Measurements from ENCODE around the gene WT1.

DNA sequence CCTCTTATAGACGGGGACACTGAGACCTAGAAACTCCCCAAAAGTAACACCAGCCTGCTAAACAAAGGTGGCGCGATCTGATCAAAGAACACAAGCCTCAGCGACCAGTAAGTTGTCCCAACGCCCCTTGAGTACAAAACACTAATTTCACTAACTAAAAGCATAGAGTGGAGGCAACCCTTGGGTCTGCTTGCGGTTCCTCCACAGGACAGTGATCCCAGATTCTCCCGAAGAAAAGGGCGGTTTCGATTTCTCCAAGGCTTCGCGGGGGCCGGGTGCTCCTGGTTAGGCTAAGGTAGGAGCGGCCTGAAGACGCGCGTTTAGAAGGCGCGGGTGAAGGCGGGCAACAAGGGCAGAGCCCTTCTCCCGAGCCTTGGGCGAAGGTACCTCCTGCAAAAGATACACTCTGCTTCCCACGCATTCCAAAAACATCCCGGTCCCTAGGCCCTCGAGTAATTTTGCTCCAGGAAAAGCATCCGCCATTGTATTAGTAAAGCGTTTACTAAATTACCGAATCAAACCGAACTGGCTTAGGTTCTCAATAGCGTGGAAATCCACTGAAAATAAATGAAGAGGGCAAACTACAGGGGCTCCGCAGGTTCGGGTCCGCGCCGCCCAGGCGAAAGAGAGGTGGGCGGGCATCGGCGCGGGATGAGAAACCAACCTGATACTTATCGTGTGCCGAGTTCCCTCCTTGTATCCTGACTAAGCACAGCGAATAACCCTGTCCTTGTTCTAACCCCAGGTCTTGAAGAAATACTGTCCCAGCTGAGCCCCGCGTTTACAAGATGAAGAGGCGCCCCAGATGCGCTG is 2.0 kb downstream of the WT1 start:
- TF ChIP-seq, protein P1, sequence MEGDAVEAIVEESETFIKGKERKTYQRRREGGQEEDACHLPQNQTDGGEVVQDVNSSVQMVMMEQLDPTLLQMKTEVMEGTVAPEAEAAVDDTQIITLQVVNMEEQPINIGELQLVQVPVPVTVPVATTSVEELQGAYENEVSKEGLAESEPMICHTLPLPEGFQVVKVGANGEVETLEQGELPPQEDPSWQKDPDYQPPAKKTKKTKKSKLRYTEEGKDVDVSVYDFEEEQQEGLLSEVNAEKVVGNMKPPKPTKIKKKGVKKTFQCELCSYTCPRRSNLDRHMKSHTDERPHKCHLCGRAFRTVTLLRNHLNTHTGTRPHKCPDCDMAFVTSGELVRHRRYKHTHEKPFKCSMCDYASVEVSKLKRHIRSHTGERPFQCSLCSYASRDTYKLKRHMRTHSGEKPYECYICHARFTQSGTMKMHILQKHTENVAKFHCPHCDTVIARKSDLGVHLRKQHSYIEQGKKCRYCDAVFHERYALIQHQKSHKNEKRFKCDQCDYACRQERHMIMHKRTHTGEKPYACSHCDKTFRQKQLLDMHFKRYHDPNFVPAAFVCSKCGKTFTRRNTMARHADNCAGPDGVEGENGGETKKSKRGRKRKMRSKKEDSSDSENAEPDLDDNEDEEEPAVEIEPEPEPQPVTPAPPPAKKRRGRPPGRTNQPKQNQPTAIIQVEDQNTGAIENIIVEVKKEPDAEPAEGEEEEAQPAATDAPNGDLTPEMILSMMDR (IDR thresholded peaks at IDR 0.05) = no peak
- peak; percentile 94 for TF ChIP-seq EZH2 (IDR thresholded peaks at IDR 0.05)
